BLaER1 (cell line): ENCODE measurements around the gene CRYL1.

Source experiments
- H3K27ac ChIP-seq: shearing (Covaris generic); formaldehyde crosslinking; 2 replicates; pipeline ENCODE4 v1.8.1; 2022
- H3K27me3 ChIP-seq: shearing (Covaris generic); formaldehyde crosslinking; 2 replicates; pipeline ENCODE4 v1.8.1; 2022
- H3K36me3 ChIP-seq: shearing (Covaris generic); formaldehyde crosslinking; 2 replicates; pipeline ENCODE4 v1.8.1; 2022
- H3K4me1 ChIP-seq: shearing (Covaris generic); formaldehyde crosslinking; 2 replicates; pipeline ENCODE4 v1.8.1; 2022
- H3K4me2 ChIP-seq: shearing (Covaris generic); formaldehyde crosslinking; 2 replicates; pipeline ENCODE4 v1.8.1; 2022
- H3K4me3 ChIP-seq: shearing (Covaris generic); formaldehyde crosslinking; 2 replicates; pipeline ENCODE4 v1.8.1; 2022
- H3K9ac ChIP-seq: shearing (Covaris generic); formaldehyde crosslinking; 2 replicates; pipeline ENCODE4 v1.8.1; 2022
- H3K9me3 ChIP-seq: shearing (Covaris generic); formaldehyde crosslinking; 2 replicates; pipeline ENCODE4 v1.8.1; 2022
- H4K20me1 ChIP-seq: shearing (Covaris generic); formaldehyde crosslinking; 2 replicates; pipeline ENCODE4 v1.8.1; 2022
- Cebpa-rat ChIP-seq: shearing (Covaris generic); IDR thresholded peaks from 2 replicates; pipeline ENCODE4 v1.8.1; 2022

CRYL1 gene

DNA sequence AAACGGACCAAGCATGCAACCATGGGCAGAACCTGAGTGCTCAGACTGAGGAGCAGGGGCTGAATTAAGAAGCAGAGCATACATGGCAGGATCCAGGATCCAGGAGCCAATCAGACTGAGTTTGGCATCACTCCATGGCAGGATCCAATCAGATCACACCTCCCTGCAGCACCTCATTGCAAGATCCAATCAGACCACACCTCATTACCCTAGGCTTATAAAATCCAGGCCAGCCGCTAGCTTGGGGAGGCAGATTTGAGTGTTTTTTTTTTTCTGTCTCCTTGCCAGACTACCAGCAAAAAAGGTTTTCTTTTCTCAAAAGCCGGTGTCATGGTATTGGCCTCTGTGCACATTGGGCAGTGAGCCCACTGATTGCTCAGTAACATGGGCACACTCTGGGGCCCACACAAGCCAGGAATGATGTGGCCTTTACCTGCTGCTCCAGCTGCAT lies 165.6 kb downstream of the CRYL1 start:
- H3K4me1 ChIP-seq: no peaks in the 10 kb centered on the region
- H4K20me1 ChIP-seq: no peaks in the 10 kb centered on the region
- H3K9ac ChIP-seq: no peak overlapping the region
- no peak overlapping the region for H3K27ac ChIP-seq
- no peak overlapping the region for H3K4me3 ChIP-seq
- H3K27me3 ChIP-seq: no peaks in the 10 kb centered on the region
- H3K9me3 ChIP-seq: no peaks in the 10 kb centered on the region
- no peak for TF ChIP-seq Cebpa-rat
- H3K36me3 ChIP-seq: no peaks in the 10 kb centered on the region
- H3K4me2 ChIP-seq: no peak overlapping the region

DNA sequence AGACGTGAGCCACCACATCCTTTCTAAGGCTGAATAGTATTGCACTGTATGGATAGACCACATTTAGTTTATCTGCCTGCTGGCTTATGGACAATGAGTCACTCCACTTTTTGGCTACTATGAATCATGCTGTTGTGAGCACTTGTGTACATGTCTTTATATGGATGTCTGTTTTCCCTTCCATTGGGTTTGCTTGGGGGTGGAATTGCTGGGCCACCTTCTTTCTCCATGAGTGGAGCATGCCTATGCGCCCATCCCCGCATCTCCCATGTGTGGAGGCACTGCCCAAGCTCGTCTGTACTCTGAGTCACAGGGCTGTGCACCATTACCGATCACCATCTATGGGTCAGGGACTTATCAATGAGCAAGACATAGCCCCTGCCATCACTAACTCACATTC lies 166.3 kb downstream of the CRYL1 start:
- Histone ChIP-seq H3K27ac (no peak overlapping the region), H3K4me1 (no peaks in the 10 kb centered on the region), H3K9ac (no peak overlapping the region), H3K4me3 (no peak overlapping the region), H4K20me1 (no peaks in the 10 kb centered on the region), H3K4me2 (no peak overlapping the region), H3K9me3 (no peaks in the 10 kb centered on the region), H3K27me3 (no peaks in the 10 kb centered on the region), H3K36me3 (no peaks in the 10 kb centered on the region)
- TF ChIP-seq Cebpa-rat: no peak

DNA sequence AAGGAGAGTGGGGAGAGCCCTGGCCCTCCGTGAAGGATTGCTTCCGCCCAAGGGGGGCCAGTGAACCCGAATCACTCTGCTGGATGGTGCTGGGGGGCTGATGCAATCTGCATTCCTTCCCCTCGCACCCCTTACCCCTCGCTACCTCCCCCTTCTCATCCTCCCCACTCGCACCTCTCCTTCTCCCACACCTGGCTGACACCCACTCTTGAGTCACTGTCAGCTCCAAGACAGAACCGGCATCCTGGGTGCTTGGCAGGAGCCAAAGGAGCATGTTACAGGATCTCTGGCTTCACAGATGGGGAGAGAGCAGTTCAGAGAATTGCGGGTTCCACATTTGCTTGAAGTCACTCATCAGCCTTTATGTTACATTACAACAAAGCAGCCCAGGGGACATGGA lies 167.6 kb downstream of the CRYL1 start:
- Histone ChIP-seq H3K9me3 (no peaks in the 10 kb centered on the region), H3K4me2 (no peak overlapping the region), H4K20me1 (no peaks in the 10 kb centered on the region), H3K9ac (no peak overlapping the region), H3K27ac (no peak overlapping the region), H3K36me3 (no peaks in the 10 kb centered on the region), H3K4me1 (no peaks in the 10 kb centered on the region), H3K27me3 (no peaks in the 10 kb centered on the region), H3K4me3 (no peak overlapping the region)
- no peak for TF ChIP-seq Cebpa-rat

DNA sequence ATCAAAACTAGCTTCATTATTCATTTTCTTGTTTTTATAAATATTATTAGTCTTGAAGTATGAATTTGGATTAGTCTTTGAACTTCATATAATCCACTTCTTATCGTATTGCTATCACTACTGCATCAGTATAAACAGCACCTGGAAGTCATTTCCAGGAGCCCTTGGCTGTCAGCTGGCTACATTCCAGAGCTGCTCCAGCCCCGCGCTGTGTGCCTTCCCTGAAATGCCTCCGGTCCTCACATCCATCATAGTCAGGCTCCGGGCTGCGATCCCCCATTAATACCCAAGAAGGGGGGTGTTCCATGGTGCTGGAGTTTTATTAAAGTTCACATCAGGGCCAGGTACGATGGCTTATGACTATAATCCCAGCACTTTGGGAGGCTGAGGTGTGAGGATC lies 169.2 kb downstream of the CRYL1 start:
- no peak overlapping the region for H3K9ac ChIP-seq
- H3K4me3 ChIP-seq: no peak overlapping the region
- H3K36me3 ChIP-seq: no peaks in the 10 kb centered on the region
- H3K9me3 ChIP-seq: no peaks in the 10 kb centered on the region
- H3K4me2 ChIP-seq: no peak overlapping the region
- no peaks in the 10 kb centered on the region for H4K20me1 ChIP-seq
- no peaks in the 10 kb centered on the region for H3K27me3 ChIP-seq
- TF ChIP-seq Cebpa-rat: no peak
- H3K27ac ChIP-seq: no peak overlapping the region
- no peaks in the 10 kb centered on the region for H3K4me1 ChIP-seq

DNA sequence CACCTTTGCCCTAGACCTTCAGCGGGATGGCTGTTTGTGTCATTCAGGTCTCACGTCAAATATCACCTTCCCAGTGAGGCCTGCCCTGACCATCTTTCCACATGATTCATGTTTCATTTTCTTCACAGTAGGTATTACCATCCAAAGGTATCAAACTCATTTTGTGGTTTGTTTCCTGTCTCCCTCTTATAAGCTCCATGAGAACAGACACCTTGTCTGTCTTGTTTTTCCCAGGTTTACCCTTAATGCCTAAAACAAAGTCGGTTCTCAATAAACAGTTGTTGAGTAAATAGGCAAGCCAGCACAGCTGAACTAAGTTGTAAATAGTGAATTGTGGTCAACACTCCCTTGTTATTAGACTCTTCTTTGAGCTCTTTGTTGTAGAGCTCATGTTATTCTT lies 170.9 kb downstream of the CRYL1 start:
- H3K36me3 ChIP-seq: no peaks in the 10 kb centered on the region

DNA sequence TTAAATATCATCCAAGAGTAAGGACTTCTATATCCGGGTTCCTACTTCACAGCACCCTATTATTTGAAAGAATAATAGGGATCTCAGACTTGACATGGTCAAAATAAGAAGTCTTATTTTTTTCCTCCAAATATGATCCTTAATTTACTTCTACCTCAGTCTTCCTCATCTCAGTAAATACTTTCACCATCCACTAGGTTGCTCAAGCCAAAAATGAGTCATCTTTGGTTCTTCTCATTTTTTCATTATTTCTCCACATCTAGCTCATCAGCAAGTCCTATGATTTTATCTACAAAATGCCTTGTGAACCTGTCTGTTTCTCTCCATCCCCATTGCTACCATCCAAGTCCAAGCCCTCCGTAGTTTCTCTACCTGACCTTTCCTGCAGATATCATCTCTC lies 171.7 kb downstream of the CRYL1 start:
- no peaks in the 10 kb centered on the region for H3K36me3 ChIP-seq
- no peak overlapping the region for H3K4me3 ChIP-seq
- no peak overlapping the region for H3K27ac ChIP-seq
- no peak overlapping the region for H3K9ac ChIP-seq
- H3K4me1 ChIP-seq: no peaks in the 10 kb centered on the region
- no peak for TF ChIP-seq Cebpa-rat
- H3K9me3 ChIP-seq: no peaks in the 10 kb centered on the region
- no peak overlapping the region for H3K4me2 ChIP-seq
- H3K27me3 ChIP-seq: no peaks in the 10 kb centered on the region
- H4K20me1 ChIP-seq: no peaks in the 10 kb centered on the region

More for the DNA sequence above, 170.9 kb downstream of the CRYL1 start:
- no peak for TF ChIP-seq Cebpa-rat
- no peak overlapping the region for H3K9ac ChIP-seq
- no peak overlapping the region for H3K4me3 ChIP-seq
- no peaks in the 10 kb centered on the region for H3K9me3 ChIP-seq
- no peaks in the 10 kb centered on the region for H3K27me3 ChIP-seq
- H3K4me2 ChIP-seq: no peak overlapping the region
- no peaks in the 10 kb centered on the region for H3K4me1 ChIP-seq
- H4K20me1 ChIP-seq: no peaks in the 10 kb centered on the region
- no peak overlapping the region for H3K27ac ChIP-seq
